ENCODE data around the gene SDCCAG8.
A peak's percentile ranks its signal among the peaks of the same experiment; 100 is the strongest.

The SDCCAG8 gene

GRCh38 chr1:243343970-243344937, 88.4 kb downstream of the SDCCAG8 start:
- DNase-seq, result peak; percentile 40

GRCh38 chr1:243345205-243345604, 89.4 kb downstream of the SDCCAG8 start:
- DNase-seq, result no peak

GRCh38 chr1:243346016-243346415, 90.2 kb downstream of the SDCCAG8 start:
- DNase-seq, result no peak

GRCh38 chr1:243346468-243346867, 90.6 kb downstream of the SDCCAG8 start:
- DNase-seq, result no peak

GRCh38 chr1:243348331-243348730, 92.5 kb downstream of the SDCCAG8 start:
- no peak for DNase-seq

GRCh38 chr1:243349128-243349527, 93.3 kb downstream of the SDCCAG8 start:
- no peak for DNase-seq

- DNase-seq, result no peak
Observed at GRCh38 chr1:243351337-243351736, 95.5 kb downstream of the SDCCAG8 start.

- DNase-seq, result no peak
Observed at GRCh38 chr1:243354511-243355153, 98.8 kb downstream of the SDCCAG8 start.

- no peak for DNase-seq
Observed at GRCh38 chr1:243363832-243364231, 108.0 kb downstream of the SDCCAG8 start.

- DNase-seq, result no peak
Observed at GRCh38 chr1:243364330-243364729, 108.5 kb downstream of the SDCCAG8 start.

- no peak for DNase-seq
Observed at GRCh38 chr1:243364866-243365265, 109.0 kb downstream of the SDCCAG8 start.

- DNase-seq, result no peak
Observed at GRCh38 chr1:243367314-243367713, 111.5 kb downstream of the SDCCAG8 start.

- no peak for DNase-seq
Observed at GRCh38 chr1:243374412-243374811, 118.6 kb downstream of the SDCCAG8 start.

- DNase-seq, result no peak
Observed at GRCh38 chr1:243375596-243375995, 119.8 kb downstream of the SDCCAG8 start.

- no peak for DNase-seq
Observed at GRCh38 chr1:243378669-243379068, 122.8 kb downstream of the SDCCAG8 start.

GRCh38 chr1:243379208-243379607, 123.4 kb downstream of the SDCCAG8 start:
- no peak for DNase-seq

- no peak for DNase-seq
Observed at GRCh38 chr1:243379706-243380105, 123.9 kb downstream of the SDCCAG8 start.

GRCh38 chr1:243388276-243388675, 132.4 kb downstream of the SDCCAG8 start:
- DNase-seq, result no peak

GRCh38 chr1:243390162-243390791, 134.4 kb downstream of the SDCCAG8 start:
- DNase-seq, result no peak

- DNase-seq, result no peak
Observed at GRCh38 chr1:243391355-243391754, 135.5 kb downstream of the SDCCAG8 start.

GRCh38 chr1:243393096-243393495, 137.3 kb downstream of the SDCCAG8 start:
- no peak for DNase-seq

GRCh38 chr1:243394066-243394465, 138.2 kb downstream of the SDCCAG8 start:
- DNase-seq, result no peak

GRCh38 chr1:243394601-243395464, 139.0 kb downstream of the SDCCAG8 start:
- no peak for DNase-seq

All from NCI-H2029 treated with DMSO at 0.1 percent for 48 hours (cell line).